Activated CD8-positive, alpha-beta T cell treated with anti-CD3 and anti-CD28 coated beads for 36 hours (primary cell): ENCODE results near the gene SERPINF2. TPM values are rescaled to one million over a fixed set of nuclear protein-coding genes. Genes with fewer than 3 reads are reported as not detected.

Experiments used
- ATAC-seq: fragments of 200-7000 bp; cut with Tn5 transposase; one replicate; pipeline ENCODE4 v1.10.0; 2021; ENCODE audit warnings: mild to moderate bottlenecking, moderate library complexity
- CTCF ChIA-PET: fragments of 350-600 bp; sonication (Branson Sonifier 250); formaldehyde crosslinking; loops from one replicate; lab custom pipeline; 2021; ENCODE audit warnings: antibody characterized with exemption; lab: Charles Lee
- POLR2A ChIA-PET: fragments of 350-600 bp; sonication (Branson Sonifier 250); formaldehyde crosslinking; loops from one replicate; lab custom pipeline; 2021; ENCODE audit warnings: antibody characterized with exemption; lab: Charles Lee
- DNase-seq: peaks from one replicate; pipeline ENCODE4 v3.0.0-alpha.2; 2020
- H3K27ac Mint-ChIP-seq: one replicate; pipeline ENCODE4 v1.8.0; 2021; ENCODE audit warnings: mild to moderate bottlenecking, mixed read lengths
- H3K27me3 Mint-ChIP-seq: one replicate; pipeline ENCODE4 v1.8.0; 2021; ENCODE audit warnings: mixed read lengths
- H3K36me3 Mint-ChIP-seq: one replicate; pipeline ENCODE4 v1.8.0; 2021; ENCODE audit warnings: low read depth, mixed read lengths
- H3K4me1 Mint-ChIP-seq: one replicate; pipeline ENCODE4 v1.8.0; 2021; ENCODE audit warnings: low read depth, mixed read lengths
- H3K4me3 Mint-ChIP-seq: one replicate; pipeline ENCODE4 v1.8.0; 2021; ENCODE audit warnings: mild to moderate bottlenecking, moderate library complexity, mixed read lengths
- H3K9me3 Mint-ChIP-seq: one replicate; pipeline ENCODE4 v1.8.0; 2021; ENCODE audit warnings: mixed read lengths
- CTCF ChIP-seq: fragments of 200-600 bp; IDR thresholded peaks from one replicate; pipeline ENCODE4 v1.8.0; 2022; ENCODE audit warnings: antibody characterized with exemption, mild to moderate bottlenecking
- intact Hi-C: fragments of 100-400 bp; cut with micrococcal nuclease; formaldehyde crosslinking; loops from one replicate; pipeline ENCODE4 v1.10.0; 2022
- total RNA-seq, 2 experiments: library from RNA; stranded (reverse); gene quantifications; one replicate each; pipeline ENCODE4 v1.2.3, GENCODE V29; 2021

SERPINF2 gene
- total RNA-seq, 2 experiments from 2014 or later: 0.11 to 0.18 TPM

DNA sequence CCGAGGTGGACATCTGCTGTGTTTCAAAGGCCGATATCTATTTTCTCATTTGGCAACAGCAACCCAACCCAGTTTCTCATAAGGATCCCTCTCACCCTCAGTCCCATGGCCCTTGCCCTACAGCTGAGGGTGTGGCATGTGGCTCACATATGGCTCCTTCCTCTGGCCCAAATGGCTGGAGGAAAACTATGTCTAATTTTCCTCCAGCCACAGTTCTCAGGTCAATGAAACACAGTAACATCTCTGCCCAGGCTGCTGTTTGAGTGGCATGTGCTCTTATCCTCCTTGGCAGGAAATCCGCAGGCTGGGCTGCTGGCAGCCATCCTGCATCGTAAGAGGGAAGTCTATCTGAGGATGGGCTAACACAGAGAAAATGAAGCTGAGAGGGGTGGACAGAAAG is 43.3 kb downstream of the SERPINF2 start:
- intact Hi-C loops: no loop called here
- DNase-seq (no peak), ATAC-seq (no peak)
- Mint-ChIP-seq H3K27ac (no peak overlapping the region), H3K36me3 (peaks cover 34% of the 10 kb centered on the region), H3K4me1 (no peaks in the 10 kb centered on the region), H3K9me3 (no peaks in the 10 kb centered on the region), H3K4me3 (no peak overlapping the region), H3K27me3 (no peaks in the 10 kb centered on the region)
- POLR2A ChIA-PET: interaction anchor here (0.5 to 1.2 kb wide), 2 partner anchors 12 to 64 kb away, joined by 3 read pairs; no protein-coding TSS in a partner anchor
- no peak for TF ChIP-seq CTCF
- CTCF ChIA-PET: interaction anchor here (0.8 kb wide), 1 partner anchor 96 kb away, joined by 3 read pairs; no protein-coding TSS in a partner anchor

GRCh38 chr17:1786708-1787107 is 44.0 kb downstream of the SERPINF2 start:
- ATAC-seq (no peak), DNase-seq (no peak)
- no peak overlapping the region for H3K27ac Mint-ChIP-seq
- CTCF ChIA-PET: interaction anchor here (0.7 kb wide), 1 partner anchor 66 kb away, joined by 3 read pairs; no protein-coding TSS in a partner anchor
- POLR2A ChIA-PET: interaction anchor here (1.2 kb wide), 1 partner anchor 13 kb away, joined by 3 read pairs; no protein-coding TSS in a partner anchor
- H3K27me3 Mint-ChIP-seq: no peaks in the 10 kb centered on the region
- H3K4me1 Mint-ChIP-seq: no peaks in the 10 kb centered on the region
- H3K4me3 Mint-ChIP-seq: no peak overlapping the region
- H3K9me3 Mint-ChIP-seq: no peaks in the 10 kb centered on the region
- no peak for TF ChIP-seq CTCF
- intact Hi-C loops: no loop called here
- H3K36me3 Mint-ChIP-seq: peaks cover 31% of the 10 kb centered on the region

- POLR2A ChIA-PET: interaction anchor here (1.0 to 1.2 kb wide), 2 partner anchors 14 to 39 kb away, joined by 3 read pairs; no protein-coding TSS in a partner anchor
- H3K9me3 Mint-ChIP-seq: no peaks in the 10 kb centered on the region
- TF ChIP-seq CTCF: no peak
- CTCF ChIA-PET: no interaction called here
- H3K27me3 Mint-ChIP-seq: no peaks in the 10 kb centered on the region
- DNase-seq: no peak
- H3K27ac Mint-ChIP-seq: no peak overlapping the region
- ATAC-seq: no peak
- intact Hi-C loops: no loop called here
- H3K4me1 Mint-ChIP-seq: no peaks in the 10 kb centered on the region
- peaks cover 27% of the 10 kb centered on the region for H3K36me3 Mint-ChIP-seq
- H3K4me3 Mint-ChIP-seq: no peak overlapping the region
Measured at GRCh38 chr17:1787301-1787902, 44.7 kb downstream of the SERPINF2 start.

GRCh38 chr17:1789936-1790335 is 47.3 kb downstream of the SERPINF2 start:
- no peak for TF ChIP-seq CTCF
- H3K4me3 Mint-ChIP-seq: no peak overlapping the region
- H3K9me3 Mint-ChIP-seq: no peaks in the 10 kb centered on the region
- no peak overlapping the region for H3K27ac Mint-ChIP-seq
- no peaks in the 10 kb centered on the region for H3K27me3 Mint-ChIP-seq
- no peak for ATAC-seq
- H3K36me3 Mint-ChIP-seq: peaks cover 9% of the 10 kb centered on the region
- ChIA-PET CTCF (interaction anchor here (1.2 kb wide), 1 partner anchor 76 kb away, joined by 3 read pairs; no protein-coding TSS in a partner anchor), POLR2A (no interaction called here)
- H3K4me1 Mint-ChIP-seq: no peaks in the 10 kb centered on the region
- DNase-seq: no peak
- intact Hi-C loops: no loop called here
